Mucosa of descending colon (tissue), 3 donors: ENCODE data around the gene SGTA. TPM values are rescaled to one million over a fixed set of nuclear protein-coding genes. Genes with fewer than 3 reads are reported as not detected.
A peak's percentile ranks its signal among the peaks of the same experiment; 100 is the strongest.

ENCODE experiments used
- ATAC-seq: fragments of 200-7000 bp; cut with Tn5 transposase; one replicate; pipeline ENCODE4 v1.9.1; 2020; ENCODE audit warnings: mild to moderate bottlenecking, moderate library complexity
- DNase-seq, 3 donors: peaks; one replicate each; pipeline ENCODE4 v3.0.0-alpha.2; 2020
- H3K36me3 ChIP-seq: fragments of 200-600 bp; one replicate; pipeline ENCODE4 v1.8.0; 2021; ENCODE audit warnings: low read depth, mild to moderate bottlenecking
- H3K4me1 ChIP-seq: fragments of 200-600 bp; one replicate; pipeline ENCODE4 v1.8.0; 2021; ENCODE audit warnings: low read depth, mild to moderate bottlenecking
- H3K4me3 ChIP-seq: fragments of 200-600 bp; one replicate; pipeline ENCODE4 v1.8.0; 2021; ENCODE audit warnings: mild to moderate bottlenecking
- H3K9me3 ChIP-seq: fragments of 200-600 bp; one replicate; pipeline ENCODE4 v1.8.0; 2021; ENCODE audit warnings: mild to moderate bottlenecking
- intact Hi-C, 2 donors: fragments of 100-400 bp; cut with DNase I in 1 of 2; cut with micrococcal nuclease in 1 of 2; formaldehyde crosslinking; loops; one replicate each; pipeline versions ENCODE4 v1.11.0 to v1.11.1; 2022; cut with DNase I, micrococcal nuclease
- total RNA-seq, 3 donors: library from RNA; stranded (reverse); fragmentation: NEBNext Ultra II Directional in 2 of 3; extraction: Animal tissue kit (Norgen Biotek cat#: 25700) in 2 of 3; gene quantifications; one replicate each; pipeline versions ENCODE4 v1.2.1 to v1.2.4, GENCODE V29; 2021 to 2023
- TF ChIP-seq, protein P1 (sequence below): fragments of 200-600 bp; IDR thresholded peaks from one replicate; pipeline ENCODE4 v1.8.0; 2022; ENCODE audit warnings: antibody characterized with exemption, mild to moderate bottlenecking
- donor health status: DM: no; HTN: no; CAD: no; lungs with moderate emphysema.
- donor health status: DM: no; HTN: no; CAD: no.
- donor health status: DM: no; HTN: yes; CAD: no.

The SGTA gene
- total RNA-seq, 3 donors from 2014 or later: 37.7 to 52.7 (median 48.9) TPM

DNA sequence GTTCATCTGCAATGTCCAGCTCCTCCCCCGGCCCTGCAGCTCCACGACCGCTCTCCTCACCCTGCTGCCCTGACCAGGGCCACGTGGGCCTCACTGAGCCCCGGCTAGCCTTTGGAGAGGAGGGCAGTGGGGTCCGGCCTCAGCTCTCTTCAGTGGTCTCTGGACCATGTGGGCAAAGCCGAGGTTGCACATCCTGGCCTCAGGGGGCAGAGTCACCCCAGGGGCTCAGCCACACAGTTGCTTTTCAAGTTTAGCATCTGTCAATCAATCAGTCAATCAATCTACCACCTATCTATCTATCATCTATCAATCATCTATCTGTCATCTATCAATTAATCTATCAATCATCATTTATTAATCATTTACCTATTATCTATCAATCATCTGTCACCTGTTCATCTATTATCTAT lies 58.9 kb downstream of the SGTA start:
- ATAC-seq (no peak), DNase-seq (no peak)
- intact Hi-C loops: no loop called here
- TF ChIP-seq, protein P1, sequence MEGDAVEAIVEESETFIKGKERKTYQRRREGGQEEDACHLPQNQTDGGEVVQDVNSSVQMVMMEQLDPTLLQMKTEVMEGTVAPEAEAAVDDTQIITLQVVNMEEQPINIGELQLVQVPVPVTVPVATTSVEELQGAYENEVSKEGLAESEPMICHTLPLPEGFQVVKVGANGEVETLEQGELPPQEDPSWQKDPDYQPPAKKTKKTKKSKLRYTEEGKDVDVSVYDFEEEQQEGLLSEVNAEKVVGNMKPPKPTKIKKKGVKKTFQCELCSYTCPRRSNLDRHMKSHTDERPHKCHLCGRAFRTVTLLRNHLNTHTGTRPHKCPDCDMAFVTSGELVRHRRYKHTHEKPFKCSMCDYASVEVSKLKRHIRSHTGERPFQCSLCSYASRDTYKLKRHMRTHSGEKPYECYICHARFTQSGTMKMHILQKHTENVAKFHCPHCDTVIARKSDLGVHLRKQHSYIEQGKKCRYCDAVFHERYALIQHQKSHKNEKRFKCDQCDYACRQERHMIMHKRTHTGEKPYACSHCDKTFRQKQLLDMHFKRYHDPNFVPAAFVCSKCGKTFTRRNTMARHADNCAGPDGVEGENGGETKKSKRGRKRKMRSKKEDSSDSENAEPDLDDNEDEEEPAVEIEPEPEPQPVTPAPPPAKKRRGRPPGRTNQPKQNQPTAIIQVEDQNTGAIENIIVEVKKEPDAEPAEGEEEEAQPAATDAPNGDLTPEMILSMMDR: no peak
- no peaks in the 10 kb centered on the region for H3K4me1 ChIP-seq
- H3K4me3 ChIP-seq: no peak overlapping the region
- no peaks in the 10 kb centered on the region for H3K36me3 ChIP-seq
- no peaks in the 10 kb centered on the region for H3K9me3 ChIP-seq

DNA sequence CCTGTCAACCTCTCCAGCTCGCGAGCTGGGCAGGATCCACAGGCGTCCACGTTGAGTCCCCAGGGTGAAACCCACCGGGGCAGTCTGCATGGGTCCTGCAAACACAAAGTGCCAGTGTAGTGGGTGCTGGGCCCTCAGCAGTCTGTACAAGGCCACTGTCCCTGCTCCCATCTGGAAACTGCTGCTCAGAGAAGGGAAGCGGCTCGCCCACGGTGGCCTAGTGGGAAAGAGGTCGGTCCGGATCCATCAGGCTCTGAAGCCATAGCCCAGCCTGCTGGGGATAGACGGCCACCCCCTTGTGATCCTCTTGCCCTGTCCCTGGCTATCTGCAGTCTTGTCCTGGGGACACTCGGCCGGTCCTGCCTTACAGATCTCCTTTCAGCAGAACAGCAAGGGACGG lies 59.3 kb downstream of the SGTA start:
- no peak overlapping the region for H3K4me3 ChIP-seq
- intact Hi-C loops: no loop called here
- no peaks in the 10 kb centered on the region for H3K9me3 ChIP-seq
- no peak for ATAC-seq
- DNase-seq: no peak
- H3K4me1 ChIP-seq: no peaks in the 10 kb centered on the region
- TF ChIP-seq, protein P1: no peak
- H3K36me3 ChIP-seq: no peaks in the 10 kb centered on the region

DNA sequence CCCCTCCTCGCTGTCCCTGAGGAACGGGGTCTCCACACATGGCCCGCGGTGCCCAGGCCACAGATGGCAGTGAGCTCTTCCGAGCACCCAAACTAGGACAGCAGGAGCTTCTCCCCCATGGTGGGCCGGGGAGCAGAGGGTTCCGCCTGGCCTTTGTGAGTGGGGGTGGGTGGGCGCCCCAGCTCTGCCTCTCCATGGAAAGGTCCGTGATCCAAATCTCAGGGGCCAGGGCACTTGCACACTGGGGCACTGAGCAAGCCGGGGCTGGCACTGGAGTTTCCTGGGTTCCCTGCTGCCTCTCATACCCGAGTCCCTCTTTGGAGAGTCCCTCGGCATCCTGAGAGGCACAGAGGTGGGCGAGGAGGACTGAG lies 59.7 kb downstream of the SGTA start:
- no peak for DNase-seq
- H3K9me3 ChIP-seq: no peaks in the 10 kb centered on the region
- H3K4me1 ChIP-seq: no peaks in the 10 kb centered on the region
- TF ChIP-seq, protein P1: no peak
- no peaks in the 10 kb centered on the region for H3K36me3 ChIP-seq
- ATAC-seq: no peak
- H3K4me3 ChIP-seq: no peak overlapping the region
- intact Hi-C loops: no loop called here

DNA sequence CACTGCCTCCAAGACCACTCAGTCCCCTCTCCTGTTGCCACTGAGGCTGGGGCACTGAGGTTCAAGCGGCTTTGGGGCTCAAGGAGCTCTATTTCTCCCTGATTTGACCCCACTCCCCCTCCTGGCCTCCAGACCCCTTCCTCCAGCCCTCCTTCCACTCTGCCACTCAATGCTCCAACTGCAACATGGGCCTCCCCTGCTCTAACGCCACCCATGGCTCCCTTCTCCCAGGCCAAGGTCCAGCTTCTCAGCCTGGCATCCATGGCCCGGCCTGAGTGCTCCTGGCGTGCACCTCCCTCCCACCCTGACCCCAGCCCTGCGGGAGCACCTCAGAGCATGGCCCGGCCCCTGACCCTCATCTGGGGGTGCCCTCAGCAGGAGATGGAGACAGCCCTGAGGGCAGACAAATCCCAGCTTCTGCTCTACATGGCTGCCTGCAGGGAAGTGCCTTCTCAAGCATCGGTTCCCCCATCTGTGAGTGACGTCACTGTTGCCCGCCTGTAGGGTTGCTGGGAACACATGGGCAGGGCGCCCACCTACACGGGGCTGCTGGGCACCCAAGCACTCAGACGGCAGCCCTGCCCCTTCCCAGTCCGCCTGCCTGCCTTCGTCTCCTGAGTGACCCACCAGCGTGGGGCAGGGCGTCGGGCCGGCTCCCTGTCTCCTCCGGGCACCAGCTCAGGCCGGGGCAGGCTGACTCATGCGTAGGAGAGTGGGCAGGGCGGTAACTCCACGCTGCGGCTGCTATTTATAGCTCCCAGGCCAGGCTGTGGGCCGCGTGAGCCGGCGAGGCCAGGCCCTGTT lies 60.3 kb downstream of the SGTA start:
- ATAC-seq (peak; percentile 74), DNase-seq (no peak)
- no peaks in the 10 kb centered on the region for H3K9me3 ChIP-seq
- H3K4me1 ChIP-seq: no peaks in the 10 kb centered on the region
- intact Hi-C loops: no loop called here
- no peaks in the 10 kb centered on the region for H3K36me3 ChIP-seq
- TF ChIP-seq, protein P1: no peak
- no peak overlapping the region for H3K4me3 ChIP-seq

DNA sequence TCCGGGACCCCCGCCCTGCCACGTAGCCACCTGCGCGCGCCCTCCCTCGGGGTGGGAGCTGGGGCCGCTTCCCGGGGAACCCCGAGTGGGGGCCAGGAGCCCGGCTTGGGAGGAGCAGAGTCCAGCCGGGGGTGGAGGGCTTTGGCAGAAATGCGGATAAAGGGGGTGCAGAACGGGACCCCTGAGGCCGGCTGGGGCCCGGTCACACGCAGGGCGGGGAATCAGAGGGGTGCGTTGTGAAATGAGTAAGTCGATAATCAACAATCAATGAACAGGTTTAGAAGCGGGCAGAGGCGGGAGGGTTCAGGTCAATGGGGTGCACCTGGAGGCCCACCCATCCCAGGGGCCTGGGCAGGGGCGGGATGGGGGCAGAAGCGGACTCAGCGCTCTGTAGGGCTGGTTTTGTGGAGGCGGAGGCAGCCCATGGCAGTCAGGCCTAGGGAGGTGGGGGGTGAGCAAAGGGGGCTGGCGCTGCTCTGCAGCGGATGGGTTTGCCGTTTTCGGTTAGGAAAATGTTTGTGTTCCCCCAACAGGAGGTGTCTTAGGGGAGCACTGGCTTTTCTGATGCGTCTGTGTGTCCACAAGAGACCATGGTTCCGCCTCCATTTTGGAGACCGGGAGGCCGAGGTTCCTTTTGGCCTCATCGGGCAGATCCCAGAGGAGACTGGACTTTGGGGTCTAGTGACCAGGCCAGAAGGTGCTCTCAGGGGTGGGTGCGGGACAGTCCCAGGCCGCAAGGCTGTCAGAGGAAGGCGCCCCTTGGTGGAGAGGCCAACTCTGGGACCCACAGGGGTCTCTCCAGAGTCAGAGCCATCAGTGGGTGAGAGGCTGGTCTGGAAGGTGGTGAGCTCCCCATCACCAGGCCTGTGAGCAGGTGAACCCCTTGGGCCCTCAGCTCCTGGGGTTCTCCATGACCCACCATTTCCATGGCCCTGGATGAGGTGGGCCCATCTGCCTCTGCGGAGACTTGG lies 61.2 kb downstream of the SGTA start:
- intact Hi-C loops: no loop called here
- TF ChIP-seq, protein P1: no peak
- ATAC-seq (no peak), DNase-seq (no peak)
- Histone ChIP-seq H3K4me1 (no peaks in the 10 kb centered on the region), H3K36me3 (no peaks in the 10 kb centered on the region), H3K9me3 (no peaks in the 10 kb centered on the region), H3K4me3 (no peak overlapping the region)
